H1 (cell line): ENCODE measurements around the gene TBC1D22A. TPM values are rescaled to one million over a fixed set of nuclear protein-coding genes. Genes with fewer than 3 reads are reported as not detected.

ENCODE experiments used
- CBX8 ChIP-seq: fragments of 300-800, 300-1000 bp; sonication (generic); IDR thresholded peaks from 2 replicates; pipeline ENCODE4 v1.7.1; 2016; ENCODE audit warnings: low read depth, low read length, borderline replicate concordance
- CHD2 ChIP-seq: IDR thresholded peaks from 2 replicates; pipeline ENCODE4 v1.6.1; 2012; ENCODE audit warnings: low read length, improper control_type of control experiment
- GTF2F1 ChIP-seq: IDR thresholded peaks from 2 replicates; pipeline ENCODE4 v1.6.1; 2012; ENCODE audit warnings: low read depth, low read length, improper control_type of control experiment, borderline replicate concordance
- JUND ChIP-seq: IDR thresholded peaks from 2 replicates; pipeline ENCODE4 v1.6.1; 2011; ENCODE audit warnings: mild to moderate bottlenecking, improper control_type of control experiment, low read length
- NANOG ChIP-seq: IDR thresholded peaks from 2 replicates; pipeline ENCODE4 v1.6.1; 2011; ENCODE audit warnings: low read length, low read depth, mild to moderate bottlenecking, inconsistent platforms; ENCODE audit not compliant: insufficient read depth, poor library complexity, severe bottlenecking
- RBBP5 ChIP-seq: IDR thresholded peaks from 2 replicates; pipeline ENCODE4 v1.7.1; 2012; ENCODE audit warnings: low read depth, mild to moderate bottlenecking, inconsistent platforms, low read length, moderate library complexity, borderline replicate concordance
- polyA plus RNA-seq, 7 experiments: library from polyadenylated mRNA; depleted of rRNA in 3 of 7; stranded (reverse) in 5 of 7; unstranded in 2 of 7; fragments of >200 nt in 5 of 7; fragments of 200-250 nt in 2 of 7; gene quantifications; 1 replicate in 5 of 7; 2 replicates in 1 of 7; 4 replicates in 1 of 7; pipeline versions ENCODE4 v1.2.1 to v1.2.3, GENCODE V29; 2011 to 2013; ENCODE audit warnings: missing spikeins in 2 of 7, mixed read lengths in 2 of 7
- total RNA-seq: library from RNA; stranded (reverse); fragmentation: NEBNext Ultra II Directional; extraction: Animal tissue kit (Norgen Biotek cat#: 25700); gene quantifications from 2 replicates; pipeline ENCODE4 v1.2.1, GENCODE V29; 2021
- TF ChIP-seq, protein P1 (sequence below): IDR thresholded peaks from 2 replicates; pipeline ENCODE4 v1.6.1; 2012; ENCODE audit warnings: low read length, inconsistent platforms
- TF ChIP-seq, protein P2 (sequence below): IDR thresholded peaks from 2 replicates; pipeline ENCODE4 v1.6.1; 2012; ENCODE audit warnings: inconsistent platforms

TBC1D22A gene
- total and polyA plus RNA-seq, 2 of the 8 experiments (the other 6 are each of a cell fraction or from before 2014, with no cell fraction given), result 11.9 to 18.4 TPM

DNA sequence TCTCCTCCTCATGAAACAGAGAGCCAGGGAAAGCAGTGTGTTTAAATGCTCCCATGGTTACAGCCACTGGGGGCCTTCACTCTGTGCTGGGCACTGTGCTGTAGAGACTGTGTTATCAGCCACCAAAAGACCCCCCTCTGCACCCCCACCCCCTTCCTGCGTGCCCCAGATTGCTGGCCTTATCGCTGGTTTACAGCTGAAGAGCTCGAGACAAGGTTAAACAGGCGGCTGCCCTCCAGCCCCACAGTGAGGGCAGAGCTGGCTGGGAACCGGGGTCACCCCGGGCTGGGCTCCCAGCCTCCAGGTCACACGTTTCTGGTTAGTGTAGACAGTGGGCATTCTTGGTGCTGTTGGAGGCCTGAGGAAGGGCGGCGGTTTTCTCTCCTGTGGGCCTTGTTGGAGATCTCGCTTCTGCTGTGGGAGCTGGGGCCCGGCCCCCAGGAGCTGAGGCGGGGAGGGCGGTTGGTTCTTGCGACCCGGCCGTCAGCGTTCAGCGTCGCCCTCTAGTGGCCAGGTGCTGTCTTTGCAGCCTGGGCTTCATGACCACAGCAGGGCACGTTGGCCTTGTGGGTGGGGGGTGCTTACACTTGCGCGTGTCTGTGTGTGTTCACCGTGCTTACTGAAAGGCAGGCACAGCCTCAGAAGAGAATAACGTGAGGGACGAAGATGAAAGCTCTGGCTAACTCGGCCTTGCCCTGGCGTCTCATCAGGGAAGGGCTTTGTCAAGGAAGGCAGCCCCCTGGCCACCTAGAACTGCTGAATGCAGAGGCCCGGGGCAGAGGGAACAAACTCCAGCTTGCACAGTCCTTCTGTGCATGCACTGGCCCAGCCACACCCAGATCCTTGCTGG, 40.8 kb downstream of the TBC1D22A start (continued):
- TF ChIP-seq, protein P1, sequence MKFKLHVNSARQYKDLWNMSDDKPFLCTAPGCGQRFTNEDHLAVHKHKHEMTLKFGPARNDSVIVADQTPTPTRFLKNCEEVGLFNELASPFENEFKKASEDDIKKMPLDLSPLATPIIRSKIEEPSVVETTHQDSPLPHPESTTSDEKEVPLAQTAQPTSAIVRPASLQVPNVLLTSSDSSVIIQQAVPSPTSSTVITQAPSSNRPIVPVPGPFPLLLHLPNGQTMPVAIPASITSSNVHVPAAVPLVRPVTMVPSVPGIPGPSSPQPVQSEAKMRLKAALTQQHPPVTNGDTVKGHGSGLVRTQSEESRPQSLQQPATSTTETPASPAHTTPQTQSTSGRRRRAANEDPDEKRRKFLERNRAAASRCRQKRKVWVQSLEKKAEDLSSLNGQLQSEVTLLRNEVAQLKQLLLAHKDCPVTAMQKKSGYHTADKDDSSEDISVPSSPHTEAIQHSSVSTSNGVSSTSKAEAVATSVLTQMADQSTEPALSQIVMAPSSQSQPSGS, result no peak
- TF ChIP-seq RBBP5 (no peak), GTF2F1 (no peak), NANOG (no peak), JUND (0 out of 2 replicates have a peak, but pooled peaks have one; percentile 21), CHD2 (no peak), CBX8 (no peak)
- TF ChIP-seq, protein P2, sequence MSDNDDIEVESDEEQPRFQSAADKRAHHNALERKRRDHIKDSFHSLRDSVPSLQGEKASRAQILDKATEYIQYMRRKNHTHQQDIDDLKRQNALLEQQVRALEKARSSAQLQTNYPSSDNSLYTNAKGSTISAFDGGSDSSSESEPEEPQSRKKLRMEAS, result peak; percentile 72
